HG02759 (cell line): ENCODE data around the gene DLX2.

Source experiments
- ATAC-seq: cut with Tn5 transposase; IDR thresholded peaks from one replicate; pipeline ENCODE4 v1.9.1; 2021; ENCODE audit warnings: mild to moderate bottlenecking, moderate library complexity; ENCODE audit not compliant: unreplicated experiment

Gene DLX2

DNA sequence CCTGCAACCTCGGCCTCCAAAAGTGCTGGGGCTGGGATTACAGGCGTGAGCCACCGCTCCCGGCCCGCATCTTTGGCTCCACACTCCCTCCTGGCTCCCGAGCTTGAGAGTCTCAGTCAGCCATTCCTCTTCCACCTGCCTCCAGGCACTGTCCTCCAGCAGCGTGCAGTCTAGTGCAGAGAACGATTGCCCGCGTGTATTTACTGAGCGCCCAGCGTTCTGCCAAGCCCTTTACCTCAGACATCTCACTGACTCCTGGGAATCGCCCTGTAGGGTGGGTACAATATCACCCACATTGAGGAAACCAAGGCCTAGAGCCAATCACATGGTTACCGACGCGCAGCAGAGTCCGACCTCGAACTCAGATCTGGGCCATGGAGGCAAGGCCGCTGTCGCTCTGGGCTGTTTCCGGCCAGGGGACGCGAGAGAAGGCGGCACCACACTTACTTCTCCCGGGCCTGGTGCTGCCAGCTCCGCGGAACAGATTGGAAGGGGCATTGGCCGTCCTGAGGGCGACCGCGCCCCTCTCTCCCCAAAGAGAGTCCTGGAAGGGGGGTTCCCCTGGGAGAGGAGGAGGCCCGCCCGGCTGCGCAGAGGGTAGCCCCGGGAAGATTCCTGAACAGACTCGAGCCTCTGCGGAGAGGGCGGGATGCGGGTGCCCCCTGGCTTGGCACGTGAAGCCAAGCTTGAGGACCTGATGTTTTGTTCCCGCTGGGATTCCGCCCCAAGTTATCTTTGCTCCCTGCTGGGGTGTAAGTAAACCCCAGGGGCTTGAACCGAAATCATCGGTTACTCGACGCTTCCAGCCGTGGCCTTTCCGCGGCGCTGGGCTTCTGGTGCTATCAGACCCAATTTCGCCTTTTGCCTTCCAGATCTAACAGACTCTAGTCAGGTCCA is 5.2 kb upstream of the DLX2 start:
- ATAC-seq: no peak

- no peak for ATAC-seq
Measured at GRCh38 chr2:172106108-172106961, 3.6 kb upstream of the DLX2 start.

- ATAC-seq: no peak
Measured at GRCh38 chr2:172105471-172106107, 2.9 kb upstream of the DLX2 start.

DNA sequence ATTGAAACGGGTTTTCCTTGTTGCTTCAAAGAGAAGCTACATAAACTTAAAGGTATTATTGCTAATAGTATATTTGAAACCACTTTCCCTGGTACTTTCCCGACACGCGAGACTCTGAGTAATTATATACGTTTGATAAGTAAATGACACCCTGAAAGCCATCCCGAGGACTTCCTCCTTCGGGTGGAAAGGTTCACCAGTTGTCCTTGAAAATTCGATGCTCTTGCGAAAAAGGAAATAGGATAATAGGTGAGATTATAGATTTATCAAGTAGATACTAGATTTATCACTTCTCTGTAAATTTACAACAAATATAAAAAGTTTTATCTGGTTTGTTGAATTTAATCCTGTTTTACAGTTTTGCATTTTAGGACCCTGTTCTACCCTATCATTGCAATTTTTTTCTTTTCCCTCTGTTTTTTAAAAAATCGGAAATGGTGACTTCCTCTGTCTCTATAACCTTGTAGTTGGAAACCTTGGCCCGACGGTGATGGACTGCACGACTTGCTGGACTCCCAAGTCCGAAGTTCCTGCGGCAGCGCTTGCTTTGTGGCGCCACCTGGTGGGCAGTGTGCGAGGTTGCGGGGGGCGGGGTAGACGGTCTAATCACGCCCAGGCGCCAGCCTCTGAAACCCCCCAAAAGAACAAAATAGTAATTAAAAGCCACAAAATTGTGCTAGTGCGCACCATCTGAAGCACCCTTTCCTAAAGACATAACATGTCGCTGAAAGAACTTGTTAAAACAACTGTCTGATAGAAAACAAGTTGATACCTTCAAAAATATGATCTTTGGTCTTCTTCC is 972 bp upstream of the DLX2 start:
- no peak for ATAC-seq

DNA sequence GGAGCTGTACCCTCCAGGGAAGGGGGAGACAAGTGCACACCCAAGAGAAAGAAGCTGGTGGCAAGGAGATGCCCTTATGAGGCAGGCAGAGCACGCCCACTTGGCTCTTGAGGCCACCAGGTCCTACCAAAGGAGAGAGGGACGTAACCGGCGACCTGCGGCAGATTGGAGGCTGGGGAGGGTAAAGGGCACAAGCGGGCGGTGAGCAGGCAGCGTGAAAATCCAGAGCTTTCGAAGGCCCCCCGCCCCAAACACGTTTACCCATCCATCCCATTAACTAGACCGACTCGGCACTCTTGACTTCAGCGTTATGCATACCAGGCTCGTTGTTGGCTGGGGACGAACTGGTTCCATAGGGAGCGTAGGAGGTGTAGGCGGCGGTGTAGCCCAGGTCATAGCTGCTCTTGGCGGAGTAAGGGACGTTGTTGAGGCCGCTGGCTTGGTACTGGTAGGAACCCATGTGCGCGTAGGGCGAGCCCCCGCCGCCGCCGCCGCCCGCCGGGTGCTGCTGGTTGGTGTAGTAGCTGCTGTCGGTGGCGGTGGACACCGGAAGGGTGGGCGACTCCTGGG is 794 bp downstream of the DLX2 start:
- ATAC-seq: no peak

DNA sequence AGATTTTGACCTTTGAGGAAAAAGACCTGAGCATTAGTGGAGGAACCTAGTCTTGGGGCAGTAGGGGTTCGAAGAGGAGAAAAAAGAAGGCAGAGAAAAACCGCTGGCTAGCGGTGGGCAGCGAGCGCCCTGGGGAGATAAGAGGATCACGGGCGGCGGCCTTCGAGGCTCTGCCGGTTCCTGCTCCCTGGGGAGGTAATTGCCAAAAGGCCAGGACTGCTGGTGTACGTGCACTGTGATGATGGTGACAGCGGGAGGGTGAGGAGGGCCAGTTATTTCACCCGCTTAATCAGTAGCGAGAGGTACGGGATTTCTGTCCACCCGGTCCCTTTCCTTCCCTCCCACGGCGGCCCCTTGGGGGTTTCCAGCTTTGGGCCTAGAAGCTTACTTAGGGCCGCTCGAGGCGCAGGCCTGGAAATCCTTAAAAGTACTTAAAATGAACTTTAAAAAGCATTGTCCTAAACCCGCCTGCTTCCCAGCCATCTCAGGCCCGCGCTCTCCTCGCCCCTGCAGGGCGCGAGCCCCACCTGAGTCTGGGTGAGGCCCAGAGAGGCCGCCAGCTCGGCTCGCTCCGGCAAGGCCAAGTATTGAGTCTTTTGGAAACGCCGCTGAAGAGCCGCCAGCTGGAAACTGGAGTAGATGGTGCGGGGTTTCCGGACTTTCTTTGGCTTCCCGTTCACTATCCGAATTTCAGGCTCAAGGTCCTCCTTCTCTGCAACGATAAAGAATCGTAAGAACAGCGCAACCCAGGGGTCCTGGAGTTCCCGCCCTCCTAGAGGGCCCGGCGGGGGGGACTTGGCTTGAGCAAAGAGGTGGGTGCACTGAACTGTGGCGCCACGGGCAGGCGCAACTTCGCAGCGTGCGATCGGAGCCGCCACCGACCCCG is 1.5 kb downstream of the DLX2 start:
- no peak for ATAC-seq

- no peak for ATAC-seq
Measured at GRCh38 chr2:172100080-172100934, 2.4 kb downstream of the DLX2 start.

GRCh38 chr2:172099472-172100079 is 3.1 kb downstream of the DLX2 start:
- no peak for ATAC-seq

GRCh38 chr2:172098650-172099471 is 3.8 kb downstream of the DLX2 start:
- no peak for ATAC-seq

- ATAC-seq: no peak
Measured at GRCh38 chr2:172098287-172098649, 4.4 kb downstream of the DLX2 start.

- no peak for ATAC-seq
Measured at GRCh38 chr2:172097557-172098131, 5.1 kb downstream of the DLX2 start.

- no peak for ATAC-seq
Measured at GRCh38 chr2:172096626-172097547, 5.8 kb downstream of the DLX2 start.

DNA sequence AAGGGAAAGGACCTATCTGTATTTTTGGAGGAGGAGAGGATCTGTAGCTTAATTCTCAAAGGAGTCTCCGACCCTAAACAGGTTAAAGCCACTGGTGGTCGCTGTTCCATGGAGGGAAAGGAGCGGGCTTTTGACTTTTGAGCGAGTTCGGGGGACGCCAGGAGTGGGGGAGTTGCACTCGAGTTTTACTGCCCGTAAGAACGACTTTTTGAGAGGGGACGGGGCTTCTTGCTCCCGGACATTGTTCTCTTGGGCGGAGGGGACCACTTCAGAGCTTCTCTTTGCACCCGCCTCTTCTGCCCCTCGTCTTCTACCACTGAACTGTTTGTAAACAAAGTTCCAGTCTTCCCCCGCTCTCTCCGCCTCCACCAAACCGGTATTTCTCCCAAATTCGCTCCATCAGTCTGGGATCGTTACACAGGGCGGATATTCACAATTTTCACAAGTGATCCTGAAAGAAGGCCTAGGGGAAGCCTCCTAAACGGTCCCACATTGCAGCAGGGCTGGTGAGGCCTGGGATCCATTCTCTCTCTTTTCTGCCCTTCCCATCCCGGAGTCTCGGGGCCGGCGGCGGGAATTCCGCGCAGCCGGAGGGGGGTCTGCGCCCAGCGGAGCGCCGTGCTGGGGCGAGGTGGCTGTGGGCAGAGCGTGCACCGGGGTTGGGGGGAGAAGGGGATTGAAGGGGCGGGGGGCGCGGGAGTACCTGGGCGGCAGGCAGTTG is 6.6 kb downstream of the DLX2 start:
- ATAC-seq: no peak

DNA sequence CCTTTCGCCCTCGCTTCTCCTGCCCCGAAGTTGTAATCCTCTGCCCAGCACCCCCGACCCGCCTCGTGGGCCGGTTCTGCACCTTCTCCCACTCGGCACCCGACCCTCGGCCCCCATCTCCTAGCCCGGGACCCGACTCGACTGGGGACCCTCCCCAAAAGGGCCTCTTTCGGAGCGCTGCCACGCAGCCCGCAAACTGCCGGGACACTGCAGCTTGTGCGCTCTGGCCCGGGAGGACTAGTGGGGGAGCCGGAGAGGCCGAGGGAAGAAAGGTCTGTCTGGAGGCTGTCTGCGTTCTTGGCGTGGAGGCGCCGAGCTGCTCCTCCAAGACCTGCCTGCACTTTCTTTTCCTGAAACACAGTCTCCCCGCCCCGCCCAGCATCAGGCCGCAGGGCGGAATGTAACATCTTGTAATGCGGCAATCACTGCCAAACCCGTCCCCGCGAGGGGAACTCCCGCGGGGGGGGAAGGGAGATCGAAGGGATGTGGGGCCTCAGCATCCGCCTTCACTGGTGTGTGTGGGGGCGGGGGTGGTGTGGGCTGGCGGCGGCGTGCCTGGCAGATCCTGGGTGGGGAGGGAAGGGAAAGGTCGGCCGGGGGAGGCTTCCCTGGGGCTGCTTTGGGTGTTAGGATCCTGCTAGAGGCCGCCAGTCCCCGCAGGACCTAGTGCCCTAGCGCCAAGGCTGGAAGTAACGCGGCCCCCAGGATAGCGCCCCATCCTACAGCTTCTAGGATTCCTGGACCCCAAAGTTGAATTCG is 7.4 kb downstream of the DLX2 start:
- ATAC-seq: peak; percentile 41
